HEK293 (cell line): ENCODE results near the gene ZNF792.

Experiments
- IKZF3 ChIP-seq: fragments of 450-650 bp; IDR thresholded peaks from 2 replicates; pipeline ENCODE4 v1.5.0; 2018; ENCODE audit warnings: missing biosample characterization, mild to moderate bottlenecking, missing genetic modification characterization, moderate library complexity
- KLF7 ChIP-seq: fragments of 450-650 bp; formaldehyde crosslinking; IDR thresholded peaks from 2 replicates; pipeline ENCODE4 v1.5.1; 2016; ENCODE audit warnings: missing biosample characterization, missing genetic modification characterization, borderline replicate concordance
- MEIS1 ChIP-seq: sonication (generic); formaldehyde crosslinking; IDR thresholded peaks from 2 replicates; pipeline ENCODE4 v1.8.1; 2022; ENCODE audit warnings: missing genetic modification reagents, mild to moderate bottlenecking, borderline replicate concordance
- PRDM1 ChIP-seq: fragments of 450-650 bp; formaldehyde crosslinking; IDR thresholded peaks from 2 replicates; pipeline ENCODE4; 2016; ENCODE audit warnings: missing biosample characterization, missing genetic modification characterization
- WT1 ChIP-seq: fragments of 450-650 bp; formaldehyde crosslinking; IDR thresholded peaks from 2 replicates; pipeline ENCODE4 v1.5.1; 2016; ENCODE audit warnings: missing biosample characterization, missing genetic modification characterization
- YY2 ChIP-seq: fragments of 450-650 bp; formaldehyde crosslinking; IDR thresholded peaks from 2 replicates; pipeline ENCODE4 v1.5.1; 2016; ENCODE audit warnings: missing biosample characterization, missing genetic modification characterization
- ZBTB17 ChIP-seq: fragments of 450-650 bp; formaldehyde crosslinking; IDR thresholded peaks from 2 replicates; pipeline ENCODE4 v1.5.1; 2016; ENCODE audit warnings: missing biosample characterization, missing genetic modification characterization
- ZBTB20 ChIP-seq: fragments of 450-650 bp; formaldehyde crosslinking; IDR thresholded peaks from 2 replicates; pipeline ENCODE4 v1.5.1; 2016; ENCODE audit warnings: missing biosample characterization, missing genetic modification characterization
- ZBTB48 ChIP-seq: fragments of 450-650 bp; formaldehyde crosslinking; IDR thresholded peaks from 2 replicates; pipeline ENCODE4 v1.5.1; 2016; ENCODE audit warnings: missing biosample characterization, missing genetic modification characterization
- ZNF133 ChIP-seq: fragments of 450-650 bp; formaldehyde crosslinking; IDR thresholded peaks from 2 replicates; pipeline ENCODE4 v1.5.1; 2016; ENCODE audit warnings: missing biosample characterization, missing genetic modification characterization
- ZNF221 ChIP-seq: fragments of 450-650 bp; formaldehyde crosslinking; IDR thresholded peaks from 2 replicates; pipeline ENCODE4 v1.5.1; 2017; ENCODE audit warnings: missing biosample characterization, missing genetic modification characterization, borderline replicate concordance
- ZNF223 ChIP-seq: fragments of 450-650 bp; formaldehyde crosslinking; IDR thresholded peaks from 2 replicates; pipeline ENCODE4 v1.5.1; 2016; ENCODE audit warnings: missing biosample characterization, missing genetic modification characterization
- ZNF239 ChIP-seq: fragments of 450-650 bp; formaldehyde crosslinking; IDR thresholded peaks from 2 replicates; pipeline ENCODE4 v1.5.1; 2016; ENCODE audit warnings: missing biosample characterization, missing genetic modification characterization
- ZNF335 ChIP-seq: fragments of 450-650 bp; formaldehyde crosslinking; conservative IDR thresholded peaks from 2 replicates; pipeline ENCODE4 v1.5.1; 2016; ENCODE audit warnings: missing biosample characterization, missing genetic modification characterization
- ZNF560 ChIP-seq: fragments of 450-650 bp; formaldehyde crosslinking; IDR thresholded peaks from 2 replicates; pipeline ENCODE4 v1.5.1; 2017; ENCODE audit warnings: missing biosample characterization, missing genetic modification characterization, borderline replicate concordance
- ZNF571 ChIP-seq: fragments of 450-650 bp; formaldehyde crosslinking; IDR thresholded peaks from 2 replicates; pipeline ENCODE4 v1.5.0; 2017; ENCODE audit warnings: missing biosample characterization, missing genetic modification characterization
- ZNF585B ChIP-seq: fragments of 450-650 bp; formaldehyde crosslinking; IDR thresholded peaks from 2 replicates; pipeline ENCODE4 v1.5.1; 2016; ENCODE audit warnings: missing biosample characterization, missing genetic modification characterization
- ZNF600 ChIP-seq: fragments of 450-650 bp; formaldehyde crosslinking; IDR thresholded peaks from 2 replicates; pipeline ENCODE4 v1.5.1; 2016; ENCODE audit warnings: missing biosample characterization, missing genetic modification characterization
- ZNF610 ChIP-seq: fragments of 450-650 bp; formaldehyde crosslinking; IDR thresholded peaks from 2 replicates; pipeline ENCODE4 v1.5.1; 2016; ENCODE audit warnings: missing biosample characterization, missing genetic modification characterization, borderline replicate concordance
- ZNF623 ChIP-seq: fragments of 450-650 bp; formaldehyde crosslinking; IDR thresholded peaks from 2 replicates; pipeline ENCODE4 v1.5.1; 2016; ENCODE audit warnings: missing biosample characterization, missing genetic modification characterization
- ZNF629 ChIP-seq: fragments of 450-650 bp; formaldehyde crosslinking; IDR thresholded peaks from 2 replicates; pipeline ENCODE4 v1.5.1; 2017; ENCODE audit warnings: missing biosample characterization, missing genetic modification characterization
- ZNF660 ChIP-seq: fragments of 450-650 bp; IDR thresholded peaks from 2 replicates; pipeline ENCODE4 v1.5.1; 2018; ENCODE audit warnings: missing biosample characterization, mild to moderate bottlenecking, missing genetic modification characterization
- ZNF785 ChIP-seq: fragments of 450-650 bp; formaldehyde crosslinking; IDR thresholded peaks from 2 replicates; pipeline ENCODE4 v1.5.1; 2016; ENCODE audit warnings: missing biosample characterization, missing genetic modification characterization
- TF ChIP-seq, protein P1 (sequence below): fragments of 450-650 bp; formaldehyde crosslinking; IDR thresholded peaks from 2 replicates; pipeline ENCODE4 v1.5.1; 2016; ENCODE audit warnings: missing biosample characterization, missing genetic modification characterization
- TF ChIP-seq, protein P2 (sequence below): fragments of 450-650 bp; formaldehyde crosslinking; IDR thresholded peaks from 2 replicates; pipeline ENCODE4 v1.5.1; 2016; ENCODE audit warnings: missing biosample characterization, missing genetic modification characterization
- TF ChIP-seq, protein P3 (sequence below): fragments of 450-650 bp; formaldehyde crosslinking; IDR thresholded peaks from 2 replicates; pipeline ENCODE4 v1.5.1; 2016; ENCODE audit warnings: missing biosample characterization, missing genetic modification characterization
- TF ChIP-seq, protein P4 (sequence below): fragments of 450-650 bp; formaldehyde crosslinking; IDR thresholded peaks from 2 replicates; pipeline ENCODE4 v1.5.1; 2016; ENCODE audit warnings: missing biosample characterization, missing genetic modification characterization, borderline replicate concordance
- TF ChIP-seq, protein P5 (sequence below): fragments of 450-650 bp; formaldehyde crosslinking; IDR thresholded peaks from 2 replicates; pipeline ENCODE4 v1.5.1; 2016; ENCODE audit warnings: missing biosample characterization, missing genetic modification characterization

Gene ZNF792

DNA sequence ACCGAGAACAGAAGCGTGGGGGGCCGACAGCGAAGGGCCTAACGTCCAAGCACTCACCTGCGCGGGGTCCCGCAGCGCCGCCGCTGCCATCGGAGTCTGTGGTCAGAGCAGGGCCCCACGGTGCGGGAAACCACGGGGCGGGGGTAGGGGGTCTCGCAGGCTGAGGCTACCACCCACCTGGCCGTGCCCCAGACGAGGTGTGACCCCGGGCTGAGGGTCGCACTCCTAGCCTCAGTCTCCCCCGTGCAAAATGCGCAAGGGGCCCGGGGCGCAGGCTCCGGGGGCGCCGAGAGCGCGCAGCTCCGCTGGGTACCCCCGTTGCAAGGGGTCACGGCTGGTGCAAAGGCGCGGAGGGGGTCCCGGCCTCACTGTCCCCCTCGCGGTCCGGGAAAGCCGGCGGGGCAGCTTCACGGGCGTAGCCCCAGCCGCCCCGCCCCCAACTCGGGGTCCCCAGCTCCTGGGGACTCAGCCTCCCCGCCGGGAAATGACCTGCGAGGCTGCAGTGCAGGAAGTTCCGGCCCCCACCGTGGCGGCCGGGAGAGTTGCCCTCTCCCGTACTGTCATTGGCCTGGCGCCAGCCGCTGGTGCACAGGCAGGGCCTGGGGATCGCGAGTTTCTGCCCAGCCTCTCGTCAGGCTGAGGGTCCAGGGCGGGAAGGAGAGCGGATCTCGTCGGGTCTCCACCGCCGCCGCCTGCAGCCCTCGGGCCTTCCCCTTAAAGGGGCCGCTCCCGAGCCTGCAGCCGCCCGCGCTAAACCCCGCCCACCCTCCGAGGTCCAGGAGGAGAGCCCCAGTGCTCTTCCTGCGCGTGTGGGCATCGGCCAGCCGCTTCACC, at the start of gene ZNF792 (continued):
- TF ChIP-seq, protein P1, sequence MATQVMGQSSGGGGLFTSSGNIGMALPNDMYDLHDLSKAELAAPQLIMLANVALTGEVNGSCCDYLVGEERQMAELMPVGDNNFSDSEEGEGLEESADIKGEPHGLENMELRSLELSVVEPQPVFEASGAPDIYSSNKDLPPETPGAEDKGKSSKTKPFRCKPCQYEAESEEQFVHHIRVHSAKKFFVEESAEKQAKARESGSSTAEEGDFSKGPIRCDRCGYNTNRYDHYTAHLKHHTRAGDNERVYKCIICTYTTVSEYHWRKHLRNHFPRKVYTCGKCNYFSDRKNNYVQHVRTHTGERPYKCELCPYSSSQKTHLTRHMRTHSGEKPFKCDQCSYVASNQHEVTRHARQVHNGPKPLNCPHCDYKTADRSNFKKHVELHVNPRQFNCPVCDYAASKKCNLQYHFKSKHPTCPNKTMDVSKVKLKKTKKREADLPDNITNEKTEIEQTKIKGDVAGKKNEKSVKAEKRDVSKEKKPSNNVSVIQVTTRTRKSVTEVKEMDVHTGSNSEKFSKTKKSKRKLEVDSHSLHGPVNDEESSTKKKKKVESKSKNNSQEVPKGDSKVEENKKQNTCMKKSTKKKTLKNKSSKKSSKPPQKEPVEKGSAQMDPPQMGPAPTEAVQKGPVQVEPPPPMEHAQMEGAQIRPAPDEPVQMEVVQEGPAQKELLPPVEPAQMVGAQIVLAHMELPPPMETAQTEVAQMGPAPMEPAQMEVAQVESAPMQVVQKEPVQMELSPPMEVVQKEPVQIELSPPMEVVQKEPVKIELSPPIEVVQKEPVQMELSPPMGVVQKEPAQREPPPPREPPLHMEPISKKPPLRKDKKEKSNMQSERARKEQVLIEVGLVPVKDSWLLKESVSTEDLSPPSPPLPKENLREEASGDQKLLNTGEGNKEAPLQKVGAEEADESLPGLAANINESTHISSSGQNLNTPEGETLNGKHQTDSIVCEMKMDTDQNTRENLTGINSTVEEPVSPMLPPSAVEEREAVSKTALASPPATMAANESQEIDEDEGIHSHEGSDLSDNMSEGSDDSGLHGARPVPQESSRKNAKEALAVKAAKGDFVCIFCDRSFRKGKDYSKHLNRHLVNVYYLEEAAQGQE (tag by site-specific recombination) = no peak; the same call in 1 of the 2 replicates
- TF ChIP-seq ZNF629 = peak; percentile 68
- no peak for TF ChIP-seq MEIS1
- no peak for TF ChIP-seq ZNF585B (tag by site-specific recombination)
- TF ChIP-seq ZNF560 (tag by site-specific recombination) = peak; percentile 79; the same call in 1 of the 2 replicates
- TF ChIP-seq ZNF335 (tag by site-specific recombination) = peak; percentile 99
- TF ChIP-seq ZNF239 = 0 out of 2 replicates have a peak, but pooled peaks have one; percentile 66
- peak; percentile 35; the same call in 1 of the 2 replicates for TF ChIP-seq YY2 (tag by site-specific recombination)
- peak; percentile 91 for TF ChIP-seq ZBTB48
- no peak for TF ChIP-seq ZNF221 (tag by site-specific recombination)
- TF ChIP-seq, protein P2, sequence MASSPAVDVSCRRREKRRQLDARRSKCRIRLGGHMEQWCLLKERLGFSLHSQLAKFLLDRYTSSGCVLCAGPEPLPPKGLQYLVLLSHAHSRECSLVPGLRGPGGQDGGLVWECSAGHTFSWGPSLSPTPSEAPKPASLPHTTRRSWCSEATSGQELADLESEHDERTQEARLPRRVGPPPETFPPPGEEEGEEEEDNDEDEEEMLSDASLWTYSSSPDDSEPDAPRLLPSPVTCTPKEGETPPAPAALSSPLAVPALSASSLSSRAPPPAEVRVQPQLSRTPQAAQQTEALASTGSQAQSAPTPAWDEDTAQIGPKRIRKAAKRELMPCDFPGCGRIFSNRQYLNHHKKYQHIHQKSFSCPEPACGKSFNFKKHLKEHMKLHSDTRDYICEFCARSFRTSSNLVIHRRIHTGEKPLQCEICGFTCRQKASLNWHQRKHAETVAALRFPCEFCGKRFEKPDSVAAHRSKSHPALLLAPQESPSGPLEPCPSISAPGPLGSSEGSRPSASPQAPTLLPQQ (tag by site-specific recombination) = peak; percentile 98
- TF ChIP-seq, protein P3, sequence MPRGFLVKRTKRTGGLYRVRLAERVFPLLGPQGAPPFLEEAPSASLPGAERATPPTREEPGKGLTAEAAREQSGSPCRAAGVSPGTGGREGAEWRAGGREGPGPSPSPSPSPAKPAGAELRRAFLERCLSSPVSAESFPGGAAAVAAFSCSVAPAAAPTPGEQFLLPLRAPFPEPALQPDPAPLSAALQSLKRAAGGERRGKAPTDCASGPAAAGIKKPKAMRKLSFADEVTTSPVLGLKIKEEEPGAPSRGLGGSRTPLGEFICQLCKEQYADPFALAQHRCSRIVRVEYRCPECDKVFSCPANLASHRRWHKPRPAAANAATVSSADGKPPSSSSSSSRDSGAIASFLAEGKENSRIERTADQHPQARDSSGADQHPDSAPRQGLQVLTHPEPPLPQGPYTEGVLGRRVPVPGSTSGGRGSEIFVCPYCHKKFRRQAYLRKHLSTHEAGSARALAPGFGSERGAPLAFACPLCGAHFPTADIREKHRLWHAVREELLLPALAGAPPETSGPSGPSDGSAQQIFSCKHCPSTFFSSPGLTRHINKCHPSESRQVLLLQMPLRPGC (tag by site-specific recombination) = 0 out of 2 replicates have a peak, but pooled peaks have one; percentile 30
- TF ChIP-seq ZBTB20 = peak; percentile 93; the same call in 1 of the 2 replicates
- TF ChIP-seq ZBTB17 (tag by site-specific recombination) = peak; percentile 99
- no peak; the same call in 1 of the 2 replicates for TF ChIP-seq ZNF623 (tag by site-specific recombination)
- 0 out of 2 replicates have a peak, but pooled peaks have one; percentile 6 for TF ChIP-seq ZNF133 (tag by site-specific recombination)
- peak; percentile 80 for TF ChIP-seq ZNF223 (tag by site-specific recombination)
- TF ChIP-seq KLF7 (tag by site-specific recombination) = peak; percentile 35; the same call in 1 of the 2 replicates
- TF ChIP-seq PRDM1 = no peak
- TF ChIP-seq, protein P4, sequence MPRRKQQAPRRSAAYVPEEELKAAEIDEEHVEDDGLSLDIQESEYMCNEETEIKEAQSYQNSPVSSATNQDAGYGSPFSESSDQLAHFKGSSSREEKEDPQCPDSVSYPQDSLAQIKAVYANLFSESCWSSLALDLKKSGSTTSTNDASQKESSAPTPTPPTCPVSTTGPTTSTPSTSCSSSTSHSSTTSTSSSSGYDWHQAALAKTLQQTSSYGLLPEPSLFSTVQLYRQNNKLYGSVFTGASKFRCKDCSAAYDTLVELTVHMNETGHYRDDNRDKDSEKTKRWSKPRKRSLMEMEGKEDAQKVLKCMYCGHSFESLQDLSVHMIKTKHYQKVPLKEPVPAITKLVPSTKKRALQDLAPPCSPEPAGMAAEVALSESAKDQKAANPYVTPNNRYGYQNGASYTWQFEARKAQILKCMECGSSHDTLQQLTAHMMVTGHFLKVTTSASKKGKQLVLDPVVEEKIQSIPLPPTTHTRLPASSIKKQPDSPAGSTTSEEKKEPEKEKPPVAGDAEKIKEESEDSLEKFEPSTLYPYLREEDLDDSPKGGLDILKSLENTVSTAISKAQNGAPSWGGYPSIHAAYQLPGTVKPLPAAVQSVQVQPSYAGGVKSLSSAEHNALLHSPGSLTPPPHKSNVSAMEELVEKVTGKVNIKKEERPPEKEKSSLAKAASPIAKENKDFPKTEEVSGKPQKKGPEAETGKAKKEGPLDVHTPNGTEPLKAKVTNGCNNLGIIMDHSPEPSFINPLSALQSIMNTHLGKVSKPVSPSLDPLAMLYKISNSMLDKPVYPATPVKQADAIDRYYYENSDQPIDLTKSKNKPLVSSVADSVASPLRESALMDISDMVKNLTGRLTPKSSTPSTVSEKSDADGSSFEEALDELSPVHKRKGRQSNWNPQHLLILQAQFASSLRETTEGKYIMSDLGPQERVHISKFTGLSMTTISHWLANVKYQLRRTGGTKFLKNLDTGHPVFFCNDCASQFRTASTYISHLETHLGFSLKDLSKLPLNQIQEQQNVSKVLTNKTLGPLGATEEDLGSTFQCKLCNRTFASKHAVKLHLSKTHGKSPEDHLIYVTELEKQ (tag by site-specific recombination) = peak; percentile 72; the same call in 1 of the 2 replicates
- TF ChIP-seq ZNF660 (tag by site-specific recombination) = peak; percentile 77; the same call in 1 of the 2 replicates
- TF ChIP-seq, protein P5, sequence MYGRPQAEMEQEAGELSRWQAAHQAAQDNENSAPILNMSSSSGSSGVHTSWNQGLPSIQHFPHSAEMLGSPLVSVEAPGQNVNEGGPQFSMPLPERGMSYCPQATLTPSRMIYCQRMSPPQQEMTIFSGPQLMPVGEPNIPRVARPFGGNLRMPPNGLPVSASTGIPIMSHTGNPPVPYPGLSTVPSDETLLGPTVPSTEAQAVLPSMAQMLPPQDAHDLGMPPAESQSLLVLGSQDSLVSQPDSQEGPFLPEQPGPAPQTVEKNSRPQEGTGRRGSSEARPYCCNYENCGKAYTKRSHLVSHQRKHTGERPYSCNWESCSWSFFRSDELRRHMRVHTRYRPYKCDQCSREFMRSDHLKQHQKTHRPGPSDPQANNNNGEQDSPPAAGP (tag by site-specific recombination) = peak; percentile 75; the same call in 1 of the 2 replicates
- peak; percentile 44; the same call in 1 of the 2 replicates for TF ChIP-seq WT1 (tag by site-specific recombination)
- TF ChIP-seq ZNF785 (tag by site-specific recombination) = no peak
- TF ChIP-seq ZNF610 (tag by site-specific recombination) = peak; percentile 79; the same call in 1 of the 2 replicates
- TF ChIP-seq ZNF571 = no peak
- TF ChIP-seq ZNF600 (tag by site-specific recombination) = peak; percentile 87
- TF ChIP-seq IKZF3 (tag by site-specific recombination) = peak; percentile 54; the same call in 1 of the 2 replicates
